H1 (cell line): ENCODE results near the gene ZFYVE21. TPM values are rescaled to one million over a fixed set of nuclear protein-coding genes. Genes with fewer than 3 reads are reported as not detected.

Experiments used
- CTCF ChIA-PET: fragments of 300-600 bp; sonication (Branson Sonifier 250); formaldehyde crosslinking; loops from one replicate; lab custom pipeline; 2021; ENCODE audit not compliant: partially characterized antibody; lab: Charles Lee
- POLR2A ChIA-PET: fragments of 300-600 bp; sonication (Branson Sonifier 250); formaldehyde crosslinking; loops from one replicate; lab custom pipeline; 2021; ENCODE audit warnings: inconsistent platforms; ENCODE audit not compliant: partially characterized antibody; lab: Charles Lee
- DNase-seq, 2 experiments: peaks; one replicate each; pipeline versions ENCODE4 v3.0.0 to v3.0.0-alpha.2; 2010 to 2022; ENCODE audit warnings: low spot score in 2 of 2, low read depth in 1 of 2, mixed read lengths in 1 of 2
- FAIRE-seq: peaks from 2 replicates; lab custom pipeline; 2011; peaks lifted over from hg19 to GRCh38; lab: Jason Lieb, UNC
- H2AFZ ChIP-seq: 2 replicates; pipeline ENCODE4 v1.8.1; 2012; ENCODE audit warnings: low read length, inconsistent platforms
- H2AK5ac ChIP-seq: 2 replicates; pipeline ENCODE4 v1.6.1; 2013; ENCODE audit warnings: low read depth, low read length
- H2BK120ac ChIP-seq: replicated peaks from 2 replicates; pipeline ENCODE3; 2013; ENCODE audit warnings: low read depth, low read length, inconsistent platforms
- H2BK12ac ChIP-seq: 2 replicates; pipeline ENCODE4 v1.6.1; 2013; ENCODE audit warnings: low read depth, low read length
- H2BK15ac ChIP-seq: 2 replicates; pipeline ENCODE4 v1.6.1; 2013; ENCODE audit warnings: low read length
- H2BK20ac ChIP-seq: 2 replicates; pipeline ENCODE4 v1.6.1; 2013; ENCODE audit warnings: low read length
- H2BK5ac ChIP-seq: 2 replicates; pipeline ENCODE4 v1.6.1; 2013; ENCODE audit warnings: low read depth, low read length
- H3K14ac ChIP-seq: 2 replicates; pipeline ENCODE4 v1.6.1; 2013; ENCODE audit warnings: inconsistent platforms; ENCODE audit not compliant: insufficient read length
- H3K18ac ChIP-seq: 2 replicates; pipeline ENCODE4 v1.6.1; 2013; ENCODE audit warnings: low read length; ENCODE audit errors: extremely low read depth
- H3K23ac ChIP-seq: 2 replicates; pipeline ENCODE4 v1.6.1; 2013; ENCODE audit warnings: inconsistent platforms; ENCODE audit not compliant: insufficient read length
- H3K23me2 ChIP-seq: 2 replicates; pipeline ENCODE4 v1.6.1; 2013; ENCODE audit warnings: low read depth, low read length
- H3K27ac ChIP-seq: 2 replicates; pipeline ENCODE4 v1.6.1; 2011; ENCODE audit warnings: low read depth, low read length, inconsistent platforms
- H3K27me3 ChIP-seq, 4 experiments: replicated peaks in 1 of 4; 1 replicate in 1 of 4; 2 replicates in 3 of 4; pipeline versions ENCODE4 v1.6.1 to v1.8.1; 2011 to 2013; ENCODE audit warnings: low read length in 3 of 4, mild to moderate bottlenecking in 3 of 4, inconsistent platforms in 2 of 4, mixed read lengths in 2 of 4, moderate library complexity in 1 of 4; ENCODE audit not compliant: control insufficient read depth in 3 of 4, insufficient read depth in 3 of 4; ENCODE audit errors: extremely low read depth in 1 of 4
- H3K36me3 ChIP-seq, 4 experiments: 2 replicates each; pipeline versions ENCODE4 v1.6.1 to v1.8.1; 2011 to 2013; ENCODE audit warnings: mild to moderate bottlenecking in 4 of 4, low read length in 3 of 4, moderate library complexity in 2 of 4, control low read depth in 1 of 4, inconsistent platforms in 1 of 4; ENCODE audit not compliant: insufficient read depth in 4 of 4, control insufficient read depth in 2 of 4
- H3K4ac ChIP-seq: replicated peaks from 2 replicates; pipeline ENCODE3; 2013; ENCODE audit warnings: low read length, low read depth, mixed read lengths, inconsistent platforms; ENCODE audit not compliant: insufficient read length
- H3K4me1 ChIP-seq, 4 experiments: replicated peaks in 1 of 4; 1 replicate in 1 of 4; 2 replicates in 3 of 4; pipeline versions ENCODE4 v1.6.1 to v1.8.1; 2011 to 2013; ENCODE audit warnings: low read length in 3 of 4, inconsistent platforms in 2 of 4, mixed read lengths in 1 of 4; ENCODE audit not compliant: insufficient read depth in 4 of 4, control insufficient read depth in 3 of 4
- H3K4me2 ChIP-seq, 2 experiments: 2 replicates each; pipeline versions ENCODE4 v1.6.1 to v1.8.1; 2011 to 2013; ENCODE audit warnings: low read depth in 2 of 2, low read length in 2 of 2, control low read depth in 1 of 2, inconsistent platforms in 1 of 2, mild to moderate bottlenecking in 1 of 2; ENCODE audit not compliant: insufficient read depth in 1 of 2
- H3K4me3 ChIP-seq, 4 experiments: fragments of 200-600, 300-600 bp in 1 of 4; sonication (generic), shearing (Covaris generic), sonication (Bioruptor Twin) in 1 of 4; 2 replicates each; pipeline versions ENCODE4 v1.5.1 to v1.8.1; 2011 to 2016; ENCODE audit warnings: low read length in 4 of 4, low read depth in 3 of 4, control low read depth in 2 of 4, inconsistent platforms in 2 of 4, mild to moderate bottlenecking in 2 of 4, mixed read lengths in 1 of 4, moderate library complexity in 1 of 4; ENCODE audit not compliant: insufficient read depth in 2 of 4; ENCODE audit errors: extremely low read depth in 1 of 4
- H3K56ac ChIP-seq: replicated peaks from 2 replicates; pipeline ENCODE3; 2013; ENCODE audit warnings: low read depth, mild to moderate bottlenecking, mixed read lengths, low read length, inconsistent platforms; ENCODE audit not compliant: insufficient read length
- H3K79me1 ChIP-seq: 2 replicates; pipeline ENCODE4 v1.6.1; 2013; ENCODE audit warnings: low read depth, low read length, control low read depth
- H3K79me2 ChIP-seq, 2 experiments: 2 replicates each; pipeline versions ENCODE4 v1.6.1 to v1.8.1; 2012 to 2013; ENCODE audit warnings: low read length in 2 of 2, mild to moderate bottlenecking in 2 of 2, inconsistent platforms in 1 of 2; ENCODE audit not compliant: insufficient read depth in 2 of 2, control insufficient read depth in 1 of 2
- H3K9ac ChIP-seq, 4 experiments: replicated peaks in 1 of 4; 1 replicate in 1 of 4; 2 replicates in 3 of 4; pipeline versions ENCODE4 v1.6.1 to v1.8.1; 2011 to 2013; ENCODE audit warnings: low read depth in 3 of 4, low read length in 3 of 4, control low read depth in 2 of 4, mild to moderate bottlenecking in 2 of 4, moderate library complexity in 2 of 4, inconsistent platforms in 1 of 4; ENCODE audit errors: extremely low read depth in 1 of 4
- H3K9me3 ChIP-seq, 2 experiments: 2 replicates each; pipeline versions ENCODE4 v1.6.1 to v1.8.1; 2012 to 2013; ENCODE audit warnings: mild to moderate bottlenecking in 2 of 2, moderate library complexity in 2 of 2, control low read depth in 1 of 2, inconsistent platforms in 1 of 2, low read depth in 1 of 2, low read length in 1 of 2, mixed read lengths in 1 of 2; ENCODE audit not compliant: insufficient read depth in 2 of 2
- H4K20me1 ChIP-seq, 2 experiments: replicated peaks in 1 of 2; 2 replicates each; pipeline versions ENCODE3 to v1.8.1; 2011 to 2013; ENCODE audit warnings: inconsistent platforms in 2 of 2, low read length in 2 of 2, mild to moderate bottlenecking in 1 of 2; ENCODE audit not compliant: insufficient read depth in 2 of 2, control insufficient read depth in 1 of 2
- H4K5ac ChIP-seq: 2 replicates; pipeline ENCODE4 v1.6.1; 2013; ENCODE audit warnings: low read length, low read depth, mixed read lengths, inconsistent platforms; ENCODE audit not compliant: insufficient read length
- H4K8ac ChIP-seq: 2 replicates; pipeline ENCODE4 v1.8.0; 2013; ENCODE audit warnings: mild to moderate bottlenecking, moderate library complexity, low read length, inconsistent platforms; ENCODE audit not compliant: insufficient read depth; ENCODE audit errors: extremely low read depth
- H4K91ac ChIP-seq: replicated peaks from 2 replicates; pipeline ENCODE3; 2013; ENCODE audit warnings: low read length, mixed read lengths, inconsistent platforms; ENCODE audit not compliant: insufficient read length
- CBX8 ChIP-seq: fragments of 300-800, 300-1000 bp; sonication (generic); IDR thresholded peaks from 2 replicates; pipeline ENCODE4 v1.7.1; 2016; ENCODE audit warnings: low read depth, low read length, borderline replicate concordance
- CHD1 ChIP-seq: IDR thresholded peaks from 2 replicates; pipeline ENCODE4 v1.6.1; 2012; ENCODE audit warnings: low read depth, low read length, improper control_type of control experiment
- HDAC6 ChIP-seq: IDR thresholded peaks from one replicate; pipeline ENCODE4 v1.7.1; 2012; ENCODE audit warnings: low read depth, mild to moderate bottlenecking, inconsistent platforms, low read length, moderate library complexity
- RXRA ChIP-seq: IDR thresholded peaks from 2 replicates; pipeline ENCODE4 v1.6.1; 2011; ENCODE audit warnings: low read depth, mild to moderate bottlenecking, low read length, moderate library complexity; ENCODE audit not compliant: insufficient read depth
- SP2 ChIP-seq: IDR thresholded peaks from 2 replicates; pipeline ENCODE4 v1.6.1; 2012; ENCODE audit warnings: mild to moderate bottlenecking, low read length, inconsistent platforms
- SRF ChIP-seq: IDR thresholded peaks from 2 replicates; pipeline ENCODE4 v1.6.1; 2011; ENCODE audit warnings: mild to moderate bottlenecking, low read depth, low read length, moderate library complexity
- TAF7 ChIP-seq: optimal IDR thresholded peaks from 2 replicates; pipeline ENCODE3; 2011; ENCODE audit warnings: low read depth, mild to moderate bottlenecking, inconsistent platforms, low read length, moderate library complexity, borderline replicate concordance
- TBP ChIP-seq: IDR thresholded peaks from 2 replicates; pipeline ENCODE4 v1.6.1; 2011; ENCODE audit warnings: low read depth, low read length, improper control_type of control experiment
- WGBS, 2 experiments: shearing (Covaris generic) in 1 of 2; methylation state at CpG; one replicate each; pipeline versions ENCODE4 v1.1.6 to v1.1.7; 2013 to 2015; ENCODE audit warnings: low lambda C conversion rate in 2 of 2, mixed read lengths in 2 of 2, inconsistent platforms in 1 of 2, low coverage in 1 of 2, missing lambda C conversion rate in 1 of 2; ENCODE audit not compliant: insufficient replicate concordance in 2 of 2, insufficient coverage in 1 of 2, insufficient read length in 1 of 2; ENCODE audit errors: extremely low coverage in 1 of 2, missing lambda C conversion rate in 1 of 2; 5-methylcytosine and 5-hydroxymethylcytosine counted together
- polyA plus RNA-seq, 7 experiments: library from polyadenylated mRNA; depleted of rRNA in 3 of 7; stranded (reverse) in 5 of 7; unstranded in 2 of 7; fragments of >200 nt in 5 of 7; fragments of 200-250 nt in 2 of 7; gene quantifications; 1 replicate in 5 of 7; 2 replicates in 1 of 7; 4 replicates in 1 of 7; pipeline versions ENCODE4 v1.2.1 to v1.2.3, GENCODE V29; 2011 to 2013; ENCODE audit warnings: missing spikeins in 2 of 7, mixed read lengths in 2 of 7
- total RNA-seq: library from RNA; stranded (reverse); fragmentation: NEBNext Ultra II Directional; extraction: Animal tissue kit (Norgen Biotek cat#: 25700); gene quantifications from 2 replicates; pipeline ENCODE4 v1.2.1, GENCODE V29; 2021
- TF ChIP-seq, protein P1 (sequence below): IDR thresholded peaks from 2 replicates; pipeline ENCODE4 v1.6.1; 2012; ENCODE audit warnings: inconsistent platforms

ZFYVE21 gene
- total and polyA plus RNA-seq, 2 of the 8 experiments (the other 6 are each of a cell fraction or from before 2014, with no cell fraction given), result 53.4 to 127 TPM

DNA sequence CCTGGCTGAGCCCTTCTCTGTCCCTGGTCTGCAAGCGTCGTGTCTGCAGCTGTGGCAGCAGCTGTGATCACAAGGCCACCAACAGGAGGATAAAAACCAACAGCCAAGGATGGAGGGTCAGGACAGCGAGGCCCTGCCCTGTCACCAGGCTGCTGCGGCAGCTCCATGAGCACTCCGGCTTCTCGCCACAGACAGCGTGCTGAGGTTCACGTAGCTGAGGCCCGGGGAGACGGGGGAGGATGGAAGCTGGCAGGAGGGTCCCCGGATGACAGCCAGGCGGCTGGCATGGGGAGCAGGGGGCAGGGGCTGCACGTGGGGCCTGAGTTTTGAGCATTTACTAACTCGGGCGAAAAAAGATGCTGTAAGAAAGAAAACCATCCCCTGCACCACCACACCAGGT, 5.8 kb upstream of the ZFYVE21 start:
- H3K9me3 ChIP-seq, result no peaks in the 10 kb centered on the region
- H3K79me2 ChIP-seq, result peaks cover 0 to 15% of the 10 kb centered on the region in 2 experiments; a peak in 2 of 4 replicates
- H2AK5ac ChIP-seq, result no peak overlapping the region
- H3K23me2 ChIP-seq, result no peaks in the 10 kb centered on the region; the same call in 1 of the 2 replicates
- H3K27ac ChIP-seq, result no peak overlapping the region
- TF ChIP-seq TBP (no peak), CBX8 (no peak), SP2 (no peak), CHD1 (no peak), TAF7 (no peak), HDAC6 (no peak), SRF (no peak), RXRA (no peak)
- TF ChIP-seq, protein P1, sequence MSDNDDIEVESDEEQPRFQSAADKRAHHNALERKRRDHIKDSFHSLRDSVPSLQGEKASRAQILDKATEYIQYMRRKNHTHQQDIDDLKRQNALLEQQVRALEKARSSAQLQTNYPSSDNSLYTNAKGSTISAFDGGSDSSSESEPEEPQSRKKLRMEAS, result no peak
- ChIA-PET CTCF (interaction anchor here (1.0 kb wide), 1 partner anchor 26 kb away, joined by 3 read pairs; no protein-coding TSS in a partner anchor), POLR2A (interaction anchor here (1.4 to 3.1 kb wide), 2 partner anchors 9 to 15 kb away, joined by 5 to 16 read pairs; no protein-coding TSS in a partner anchor)
- H2BK120ac ChIP-seq, result no peak overlapping the region
- H3K4me2 ChIP-seq, result no peak overlapping the region
- no peak overlapping the region for H4K91ac ChIP-seq
- H4K20me1 ChIP-seq, result peaks cover 19 to 56% of the 10 kb centered on the region in 2 experiments
- H3K36me3 ChIP-seq, result peaks cover 12 to 44% (median 31%) of the 10 kb centered on the region in 4 experiments; a peak in 5 of 8 replicates
- no peak overlapping the region for H2BK15ac ChIP-seq
- H3K4me1 ChIP-seq, result peaks cover 0 to 15% (median 8%) of the 10 kb centered on the region in 4 experiments; a peak in 6 of 7 replicates
- H3K14ac ChIP-seq, result no peak overlapping the region
- peaks cover 11% of the 10 kb centered on the region for H3K79me1 ChIP-seq
- WGBS, 2 experiments, result 97% methylated on average over 15 of the region's 15 CpGs; no CpG with 5 or more reads in 1 of the 2 experiments
- no peak overlapping the region for H2AFZ ChIP-seq
- no peak overlapping the region for H2BK5ac ChIP-seq
- no peaks in the 10 kb centered on the region for H3K27me3 ChIP-seq
- no peak overlapping the region for H4K8ac ChIP-seq
- no peak overlapping the region for H3K9ac ChIP-seq
- no peak overlapping the region for H2BK12ac ChIP-seq
- H3K4ac ChIP-seq, result no peak overlapping the region
- H3K4me3 ChIP-seq, result no peak overlapping the region
- no peak overlapping the region for H2BK20ac ChIP-seq
- no peak for FAIRE-seq
- no peak overlapping the region for H4K5ac ChIP-seq
- no peak overlapping the region for H3K23ac ChIP-seq
- no peak overlapping the region for H3K18ac ChIP-seq
- no peak for DNase-seq
- no peak overlapping the region for H3K56ac ChIP-seq
